Loucy (cell line): ENCODE results near the gene RBMS2.

ENCODE experiments used
- H2AFZ ChIP-seq: fragments of 200-600 bp; sonication (generic); 2 replicates; pipeline ENCODE4 v1.6.0; 2016; ENCODE audit warnings: antibody characterized with exemption, mild to moderate bottlenecking, low read length, moderate library complexity
- H3F3A ChIP-seq: fragments of 200-600 bp; 2 replicates; pipeline ENCODE4 v1.6.0; 2016; ENCODE audit warnings: antibody characterized with exemption, low read depth, mild to moderate bottlenecking
- H3K27me3 ChIP-seq: fragments of 200-600 bp; sonication (generic); 2 replicates; pipeline ENCODE4 v1.6.1; 2014; ENCODE audit warnings: low read length, mild to moderate bottlenecking; ENCODE audit not compliant: insufficient read depth, poor library complexity, severe bottlenecking
- H3K36me3 ChIP-seq: fragments of 200-600 bp; sonication (generic); 2 replicates; pipeline ENCODE4 v1.6.1; 2016; ENCODE audit warnings: low read length; ENCODE audit not compliant: insufficient read depth
- H3K4me1 ChIP-seq: fragments of 200-600 bp; sonication (generic); 2 replicates; pipeline ENCODE4 v1.5.1; 2014; ENCODE audit warnings: low read length, mild to moderate bottlenecking; ENCODE audit not compliant: insufficient read depth, poor library complexity, severe bottlenecking
- H3K4me2 ChIP-seq: fragments of 200-600 bp; sonication (generic); 2 replicates; pipeline ENCODE4 v1.6.0; 2014; ENCODE audit warnings: antibody characterized with exemption, low read length, low read depth, mild to moderate bottlenecking; ENCODE audit not compliant: poor library complexity, severe bottlenecking
- H3K4me3 ChIP-seq: fragments of 200-600 bp; sonication (generic); 2 replicates; pipeline ENCODE4 v1.5.1; 2014; ENCODE audit warnings: low read length, mild to moderate bottlenecking, mixed read lengths; ENCODE audit not compliant: poor library complexity, severe bottlenecking
- H3K79me2 ChIP-seq: fragments of 200-600 bp; sonication (generic); 2 replicates; pipeline ENCODE4 v1.6.1; 2014; ENCODE audit warnings: low read length; ENCODE audit not compliant: insufficient read depth
- H3K9ac ChIP-seq: fragments of 200-600 bp; sonication (generic); 2 replicates; pipeline ENCODE4 v1.6.0; 2014; ENCODE audit warnings: mild to moderate bottlenecking, low read depth, low read length, moderate library complexity; ENCODE audit not compliant: poor library complexity, severe bottlenecking
- H3K9me2 ChIP-seq: fragments of 200-600 bp; sonication (generic); replicated peaks from 2 replicates; pipeline ENCODE4 v1.6.1; 2016; ENCODE audit warnings: low read depth, low read length, mixed read lengths
- H3K9me3 ChIP-seq: fragments of 200-600 bp; sonication (generic); 2 replicates; pipeline ENCODE4 v1.6.1; 2014; ENCODE audit warnings: mild to moderate bottlenecking, antibody characterized with exemption, low read length, low read depth; ENCODE audit not compliant: insufficient read depth
- H4K20me1 ChIP-seq: fragments of 200-600 bp; sonication (generic); 2 replicates; pipeline ENCODE4 v1.6.0; 2014; ENCODE audit warnings: antibody characterized with exemption, low read length, mild to moderate bottlenecking; ENCODE audit not compliant: insufficient read depth, poor library complexity, severe bottlenecking
- EZH2phosphoT487 ChIP-seq: fragments of 200-600 bp; IDR thresholded peaks from 2 replicates; pipeline ENCODE4 v1.6.1; 2018; ENCODE audit warnings: antibody characterized with exemption, mild to moderate bottlenecking, moderate library complexity, borderline replicate concordance
- TF ChIP-seq, protein P1 (sequence below): fragments of 200-600 bp; sonication (generic); conservative IDR thresholded peaks from 2 replicates; pipeline ENCODE4 v1.5.1; 2014; ENCODE audit warnings: mild to moderate bottlenecking, antibody characterized with exemption, low read length

Gene RBMS2

DNA sequence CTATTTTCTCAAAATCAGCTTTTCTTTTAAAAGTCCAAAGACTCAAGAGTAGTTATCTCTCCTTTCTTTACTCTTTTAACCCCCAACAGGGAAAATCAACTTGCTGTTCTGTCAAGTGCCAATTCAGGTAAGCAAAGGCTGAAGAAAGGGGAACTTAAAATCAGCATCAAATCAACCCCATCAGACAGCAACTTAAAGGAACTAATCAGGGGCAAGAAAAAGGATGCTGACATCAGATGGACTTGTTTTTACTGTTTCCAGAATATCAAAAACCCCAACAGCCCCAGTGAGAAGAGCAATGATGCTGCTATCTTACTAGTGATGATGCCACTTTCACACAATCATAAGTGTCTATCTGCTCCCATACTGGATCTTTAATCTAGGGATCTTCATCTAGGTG is 105.1 kb downstream of the RBMS2 start:
- peaks cover 94% of the 10 kb centered on the region for H3K79me2 ChIP-seq
- H3F3A ChIP-seq: no peaks in the 10 kb centered on the region
- no peaks in the 10 kb centered on the region for H3K9me2 ChIP-seq
- H3K4me3 ChIP-seq: peak overlapping the region; percentile 12
- peaks cover 4% of the 10 kb centered on the region for H3K27me3 ChIP-seq
- H3K4me1 ChIP-seq: peaks cover 44% of the 10 kb centered on the region
- no peak overlapping the region for H2AFZ ChIP-seq
- H3K4me2 ChIP-seq: peak overlapping the region; percentile 74
- H3K36me3 ChIP-seq: no peaks in the 10 kb centered on the region
- H4K20me1 ChIP-seq: peaks cover 70% of the 10 kb centered on the region
- no peaks in the 10 kb centered on the region for H3K9me3 ChIP-seq
- no peak for TF ChIP-seq EZH2phosphoT487
- TF ChIP-seq, protein P1, sequence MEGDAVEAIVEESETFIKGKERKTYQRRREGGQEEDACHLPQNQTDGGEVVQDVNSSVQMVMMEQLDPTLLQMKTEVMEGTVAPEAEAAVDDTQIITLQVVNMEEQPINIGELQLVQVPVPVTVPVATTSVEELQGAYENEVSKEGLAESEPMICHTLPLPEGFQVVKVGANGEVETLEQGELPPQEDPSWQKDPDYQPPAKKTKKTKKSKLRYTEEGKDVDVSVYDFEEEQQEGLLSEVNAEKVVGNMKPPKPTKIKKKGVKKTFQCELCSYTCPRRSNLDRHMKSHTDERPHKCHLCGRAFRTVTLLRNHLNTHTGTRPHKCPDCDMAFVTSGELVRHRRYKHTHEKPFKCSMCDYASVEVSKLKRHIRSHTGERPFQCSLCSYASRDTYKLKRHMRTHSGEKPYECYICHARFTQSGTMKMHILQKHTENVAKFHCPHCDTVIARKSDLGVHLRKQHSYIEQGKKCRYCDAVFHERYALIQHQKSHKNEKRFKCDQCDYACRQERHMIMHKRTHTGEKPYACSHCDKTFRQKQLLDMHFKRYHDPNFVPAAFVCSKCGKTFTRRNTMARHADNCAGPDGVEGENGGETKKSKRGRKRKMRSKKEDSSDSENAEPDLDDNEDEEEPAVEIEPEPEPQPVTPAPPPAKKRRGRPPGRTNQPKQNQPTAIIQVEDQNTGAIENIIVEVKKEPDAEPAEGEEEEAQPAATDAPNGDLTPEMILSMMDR: no peak
- peak overlapping the region; percentile 23 for H3K9ac ChIP-seq

DNA sequence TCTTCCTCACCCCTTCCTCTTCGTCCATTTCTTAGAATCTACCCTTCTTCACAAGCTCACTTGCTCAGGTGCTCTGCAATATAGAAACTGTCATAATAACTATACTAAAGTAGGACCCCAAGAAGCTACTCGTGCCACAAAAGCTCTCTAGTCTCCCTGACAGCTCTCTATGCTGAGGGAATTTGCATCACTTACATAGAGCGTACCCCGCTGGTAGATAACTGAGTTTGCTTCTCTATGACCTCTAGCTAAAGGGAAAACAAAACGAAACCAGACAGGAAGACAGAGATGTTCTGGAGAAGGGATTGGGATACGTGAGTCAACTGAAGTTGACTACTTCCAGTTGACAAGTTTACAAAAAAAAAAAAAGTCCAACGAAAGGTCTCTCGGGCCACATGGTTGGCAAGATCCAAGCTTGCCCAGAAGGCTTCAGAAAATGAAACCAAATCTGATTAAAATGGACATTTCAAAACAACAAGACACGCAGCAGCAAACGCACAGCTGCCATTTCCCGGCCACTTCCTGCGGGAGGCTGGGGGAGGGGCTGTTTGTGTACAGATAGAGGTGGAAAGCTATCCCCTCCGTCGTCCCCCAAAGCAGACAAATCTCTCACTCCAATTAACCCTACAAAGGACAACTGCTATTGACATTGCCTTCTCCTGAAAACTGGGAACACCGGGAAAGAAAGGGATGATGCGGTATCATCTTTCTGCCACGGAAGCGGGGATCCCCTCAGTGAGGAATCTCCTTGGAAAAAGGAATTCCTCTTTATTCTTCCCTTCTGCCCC is 107.2 kb downstream of the RBMS2 start:
- Histone ChIP-seq H3K4me1 (peaks cover 57% of the 10 kb centered on the region), H3K9me2 (no peaks in the 10 kb centered on the region), H4K20me1 (peaks cover 54% of the 10 kb centered on the region), H3F3A (no peaks in the 10 kb centered on the region), H3K36me3 (no peaks in the 10 kb centered on the region), H3K79me2 (peaks cover 92% of the 10 kb centered on the region), H3K9me3 (no peaks in the 10 kb centered on the region), H3K4me3 (peak overlapping the region; percentile 87), H2AFZ (0 out of 2 replicates have a peak overlapping the region, but pooled peaks have one; percentile 77), H3K27me3 (peaks cover 4% of the 10 kb centered on the region), H3K9ac (peak overlapping the region; percentile 96), H3K4me2 (peak overlapping the region; percentile 74)
- TF ChIP-seq, protein P1: no peak
- TF ChIP-seq EZH2phosphoT487: no peak

DNA sequence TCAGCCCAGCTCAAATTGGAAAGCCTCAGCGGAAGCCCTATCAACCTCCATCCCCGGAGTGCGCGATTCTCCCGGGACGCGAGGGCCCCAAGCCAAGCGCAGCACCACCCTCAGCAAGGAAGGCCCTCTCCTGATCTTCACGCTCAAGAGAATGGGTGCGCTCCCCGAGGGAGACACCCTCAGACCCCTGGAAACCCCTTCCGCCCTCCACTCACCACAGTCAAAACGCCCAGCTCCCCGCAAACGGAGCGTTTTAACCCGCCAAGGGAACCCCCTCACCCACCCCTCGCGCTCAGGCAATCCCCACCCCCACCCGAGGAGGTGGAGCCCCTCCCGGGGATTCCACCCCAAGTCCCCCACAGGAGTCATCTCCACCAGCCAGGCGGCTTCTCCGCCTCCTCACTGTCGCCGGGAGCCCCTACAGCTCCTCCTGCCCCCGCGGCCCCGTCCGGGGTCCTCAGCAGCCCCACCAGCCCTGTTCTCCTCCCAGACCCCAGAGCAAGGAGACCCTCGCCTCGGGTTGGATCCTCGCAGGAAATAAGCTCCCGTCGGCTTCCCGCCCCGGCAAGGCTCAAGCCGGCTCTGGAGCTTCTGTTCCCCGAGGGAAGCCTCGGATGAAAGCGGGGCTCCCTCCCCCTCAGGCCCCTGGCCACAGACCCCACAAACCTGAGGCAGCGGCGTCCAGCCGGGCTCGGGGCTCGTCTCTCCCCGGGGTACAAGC is 108.0 kb downstream of the RBMS2 start:
- Histone ChIP-seq H3K27me3 (peaks cover 4% of the 10 kb centered on the region), H2AFZ (peak overlapping the region; percentile 77), H3K36me3 (no peaks in the 10 kb centered on the region), H4K20me1 (peaks cover 46% of the 10 kb centered on the region), H3K9ac (peak overlapping the region; percentile 96), H3K4me1 (peaks cover 56% of the 10 kb centered on the region), H3K79me2 (peaks cover 92% of the 10 kb centered on the region), H3K9me2 (no peaks in the 10 kb centered on the region), H3F3A (no peaks in the 10 kb centered on the region), H3K4me3 (peak overlapping the region; percentile 87), H3K4me2 (peak overlapping the region; percentile 74), H3K9me3 (no peaks in the 10 kb centered on the region)
- no peak for TF ChIP-seq EZH2phosphoT487
- TF ChIP-seq, protein P1: no peak
